ENCODE data around the gene KRTAP4-9.
"Not testable (repeated sequence)": the region's sequence is repeated elsewhere in the genome, so short reads cannot be mapped to it uniquely, and the experiment has no call there.

Gene KRTAP4-9

GRCh38 chr17:41105347-41105746 is at the start of gene KRTAP4-9:
TSS of gene KRTAP4-9 (plus strand) at chr17:41105389. CDS start at chr17:41105389, 0 bp downstream.
- DNase-seq, result not testable (repeated sequence)

- DNase-seq, result no peak
Observed at GRCh38 chr17:41057547-41057946, 47.6 kb upstream of the KRTAP4-9 start.

- DNase-seq, result no peak
Observed at GRCh38 chr17:41058741-41059140, 46.4 kb upstream of the KRTAP4-9 start.

GRCh38 chr17:41059276-41060051 is 45.7 kb upstream of the KRTAP4-9 start:
- DNase-seq, result not testable (repeated sequence)

- no peak for DNase-seq
Observed at GRCh38 chr17:41060052-41060604, 45.1 kb upstream of the KRTAP4-9 start, which contains the start of gene KRTAP2-3. TSS of gene KRTAP2-3 (minus strand) at chr17:41060114. CDS start at chr17:41060050, 64 bp downstream.

DNA sequence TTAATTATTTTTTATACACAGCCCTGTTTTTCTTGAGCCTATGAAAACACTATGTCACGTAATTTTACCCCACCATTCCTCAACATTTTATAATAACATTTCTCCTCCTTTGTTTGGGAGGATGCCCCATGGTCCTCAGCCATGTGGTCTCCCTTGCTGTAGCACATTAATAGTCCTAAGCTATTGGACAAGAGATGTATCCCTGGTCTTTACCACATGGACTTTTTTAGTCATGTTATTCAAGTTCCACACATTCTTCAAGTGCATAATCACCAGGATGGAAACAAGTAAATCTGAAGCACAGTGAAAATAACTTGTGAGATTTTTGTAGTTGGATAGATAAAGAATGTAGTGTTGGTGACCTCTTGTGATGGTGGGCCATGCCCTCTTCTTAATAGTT is 43.2 kb upstream of the KRTAP4-9 start:
- DNase-seq, result no peak

DNA sequence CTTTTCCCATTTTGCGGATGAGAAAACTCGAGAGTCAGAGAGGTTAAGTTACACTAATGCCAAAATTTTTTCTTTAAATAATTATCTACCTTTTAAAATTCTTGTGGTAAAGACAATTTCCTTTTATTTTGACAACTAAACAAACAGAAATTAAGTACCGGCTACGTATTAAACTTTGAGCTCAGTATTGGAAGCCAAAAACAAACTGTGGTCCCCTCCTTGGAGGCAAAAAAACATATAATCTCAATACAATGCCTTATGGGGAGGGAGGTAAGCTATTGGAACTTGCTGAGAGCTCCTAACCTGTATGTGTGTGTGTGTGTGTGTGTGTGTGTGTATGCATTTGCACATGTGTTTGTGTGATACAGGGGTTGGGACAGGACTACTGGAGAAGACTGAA is 41.7 kb upstream of the KRTAP4-9 start:
- DNase-seq, result no peak

- no peak for DNase-seq
Observed at GRCh38 chr17:41064301-41064700, 40.9 kb upstream of the KRTAP4-9 start.

DNA sequence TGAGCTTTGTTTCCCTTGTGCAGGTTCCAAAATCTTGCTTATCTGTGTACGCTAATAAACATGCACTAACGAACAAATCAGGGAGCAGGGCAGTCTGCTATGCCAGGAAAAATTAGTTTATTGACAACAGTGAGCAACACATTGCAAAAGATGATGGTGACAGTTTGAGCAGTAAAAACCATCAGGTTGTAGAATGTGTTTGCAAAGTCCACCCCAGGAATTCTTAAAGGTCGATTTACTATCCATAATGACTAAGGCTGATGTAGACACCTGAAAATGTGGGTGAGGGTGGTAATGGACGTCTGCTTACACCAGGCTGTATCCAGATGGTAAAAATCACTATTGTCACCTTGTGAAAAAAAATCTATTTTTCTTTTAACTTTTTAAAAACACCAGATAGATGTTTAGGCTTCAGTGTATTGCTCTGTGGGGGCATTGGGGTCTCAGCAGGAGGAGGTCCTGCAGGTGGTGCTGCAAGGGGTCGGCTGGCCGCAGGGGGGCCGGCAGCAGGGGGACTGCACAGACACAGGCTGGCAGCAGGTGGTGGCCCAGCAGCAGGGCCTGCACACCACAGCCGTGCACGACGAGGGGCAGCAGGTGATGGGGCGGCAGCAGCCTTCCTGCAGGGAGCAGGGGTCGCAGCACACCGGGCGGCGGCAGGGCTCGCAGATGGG is 40.0 kb upstream of the KRTAP4-9 start:
- DNase-seq, result not testable (repeated sequence)

GRCh38 chr17:41065829-41066624 is 39.2 kb upstream of the KRTAP4-9 start, which contains the start of gene KRTAP2-4:
TSS of gene KRTAP2-4 (minus strand) at chr17:41065879. CDS start at chr17:41065845, 34 bp downstream.
- no peak for DNase-seq

GRCh38 chr17:41067281-41067680 is 37.9 kb upstream of the KRTAP4-9 start:
- no peak for DNase-seq

- no peak for DNase-seq
Observed at GRCh38 chr17:41069031-41069430, 36.2 kb upstream of the KRTAP4-9 start.

DNA sequence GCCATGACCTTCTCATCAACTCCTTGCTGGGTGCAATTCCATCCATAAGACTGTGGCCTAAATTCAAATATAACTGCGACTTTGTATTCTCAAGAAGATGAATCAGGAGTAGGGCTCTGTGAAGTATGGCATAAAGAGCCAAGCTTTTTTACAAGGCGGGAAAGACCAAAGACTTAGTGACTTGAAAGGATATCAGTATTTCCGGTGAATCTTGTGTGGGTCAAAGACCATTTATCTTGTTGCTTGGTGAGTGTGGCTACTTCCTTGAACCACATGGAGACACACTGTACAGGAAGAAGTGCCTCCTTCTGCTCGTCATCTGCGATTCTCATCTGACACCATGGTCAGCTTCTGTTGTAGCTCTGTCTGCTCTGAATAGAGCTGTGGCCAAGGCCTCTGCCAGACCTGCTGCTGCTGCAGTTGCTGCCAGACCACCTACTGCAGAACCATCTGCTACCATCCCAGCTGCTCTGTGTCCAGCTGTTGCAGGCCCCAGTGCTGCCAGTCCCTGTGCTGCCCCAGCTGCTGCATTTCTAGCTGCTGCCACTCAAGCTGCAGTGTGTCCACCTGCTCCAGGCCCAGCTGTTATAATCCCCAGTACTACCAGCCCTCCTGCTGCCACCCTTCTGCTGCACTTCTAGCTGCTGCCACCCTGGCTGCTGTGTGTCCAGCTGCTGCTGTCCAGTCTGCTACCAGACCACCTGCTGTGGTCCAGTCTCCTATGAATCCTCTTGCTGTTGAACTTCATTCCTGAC is 33.4 kb upstream of the KRTAP4-9 start:
- no peak for DNase-seq

- DNase-seq, result no peak
Observed at GRCh38 chr17:41073676-41074075, 31.5 kb upstream of the KRTAP4-9 start.

GRCh38 chr17:41076788-41077187 is 28.4 kb upstream of the KRTAP4-9 start:
- DNase-seq, result no peak

- no peak for DNase-seq
Observed at GRCh38 chr17:41082626-41083025, 22.6 kb upstream of the KRTAP4-9 start.

- DNase-seq, result not testable (repeated sequence)
Observed at GRCh38 chr17:41083427-41083826, 21.8 kb upstream of the KRTAP4-9 start.

GRCh38 chr17:41084100-41084856 is 20.9 kb upstream of the KRTAP4-9 start, which contains the start of gene KRTAP4-7:
TSS of gene KRTAP4-7 (plus strand) at chr17:41084150. CDS start at chr17:41084207, 57 bp downstream.
- not testable (repeated sequence) for DNase-seq

- not testable (repeated sequence) for DNase-seq
Observed at GRCh38 chr17:41088760-41089352, 16.3 kb upstream of the KRTAP4-9 start.

DNA sequence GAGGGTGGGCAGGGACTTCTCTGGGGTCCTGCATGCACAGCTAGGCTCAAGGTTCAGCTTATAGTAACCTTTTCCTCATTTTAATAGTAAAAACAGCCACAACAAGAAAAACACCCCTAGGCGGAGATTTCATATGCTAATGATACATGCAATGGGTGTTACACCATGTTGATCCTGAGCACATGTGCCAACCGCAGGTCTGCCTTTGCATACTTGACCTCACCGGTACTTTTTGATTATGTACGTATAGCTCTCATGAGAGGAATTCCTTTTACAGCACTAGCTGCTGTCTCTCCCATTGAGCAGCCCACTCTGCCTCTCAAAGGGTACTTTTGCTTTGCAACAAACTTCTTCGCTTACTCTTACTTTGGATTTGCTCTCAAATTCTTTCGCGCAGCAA is 9.1 kb upstream of the KRTAP4-9 start:
- no peak for DNase-seq

- no peak for DNase-seq
Observed at GRCh38 chr17:41098042-41098441, 7.1 kb upstream of the KRTAP4-9 start, which contains the start of gene KRTAP4-8. TSS of gene KRTAP4-8 (minus strand) at chr17:41098142. CDS start at chr17:41098084, 58 bp downstream.

Data from NCI-H1092 (cell line).